ENCODE data around the gene PIWIL1. TPM values are rescaled to one million over a fixed set of nuclear protein-coding genes. Genes with fewer than 3 reads are reported as not detected.

PIWIL1 gene
- total RNA-seq, 1 experiment from 2014 or later = not detected

DNA sequence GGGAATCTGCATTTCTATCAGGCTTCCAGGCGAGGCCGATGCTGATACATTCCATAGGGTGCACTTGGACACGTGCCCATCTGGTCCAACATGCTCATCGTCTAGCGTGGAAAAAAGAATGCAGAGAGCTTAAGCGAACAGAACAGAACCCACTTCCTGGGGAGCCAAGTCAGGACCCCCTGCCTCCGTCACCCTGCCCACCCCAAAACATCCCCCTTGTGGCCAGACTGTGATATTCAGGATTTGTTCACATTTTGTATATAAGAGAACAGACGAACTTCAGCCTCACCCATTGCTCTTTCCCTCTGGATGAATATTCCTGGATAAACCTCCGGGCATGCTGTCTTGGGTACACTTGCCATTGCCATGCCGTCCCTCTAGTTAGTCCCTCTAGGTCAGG lies 4.3 kb upstream of the PIWIL1 start:
- DNase-seq = peak; percentile 39
- H3K27me3 ChIP-seq (ENCODE audit: low read length) = no peaks in the 10 kb centered on the region
- no peaks in the 10 kb centered on the region for H3K9me2 ChIP-seq (replicated peaks; ENCODE audit: insufficient read depth, low read length)
- no peaks in the 10 kb centered on the region for H3K79me2 ChIP-seq (ENCODE audit: low read length)
- no peak overlapping the region for H3K27ac ChIP-seq (ENCODE audit: low read length)
- H3K9ac ChIP-seq (ENCODE audit: low read length) = no peak overlapping the region
- H4K20me1 ChIP-seq (ENCODE audit: insufficient read depth, low read depth, low read length) = no peaks in the 10 kb centered on the region
- no peak overlapping the region for H2AFZ ChIP-seq (ENCODE audit: low read length)
- no peak overlapping the region for H3K4me3 ChIP-seq (ENCODE audit: low read length)
- H3K4me2 ChIP-seq (ENCODE audit: low read depth, low read length, poor library complexity, severe bottlenecking) = no peak overlapping the region
- no peaks in the 10 kb centered on the region for H3K36me3 ChIP-seq (ENCODE audit: insufficient read depth, low read length)
- H3K4me1 ChIP-seq (ENCODE audit: low read length) = no peaks in the 10 kb centered on the region
- no peaks in the 10 kb centered on the region for H3K9me3 ChIP-seq (ENCODE audit: low read length)

DNA sequence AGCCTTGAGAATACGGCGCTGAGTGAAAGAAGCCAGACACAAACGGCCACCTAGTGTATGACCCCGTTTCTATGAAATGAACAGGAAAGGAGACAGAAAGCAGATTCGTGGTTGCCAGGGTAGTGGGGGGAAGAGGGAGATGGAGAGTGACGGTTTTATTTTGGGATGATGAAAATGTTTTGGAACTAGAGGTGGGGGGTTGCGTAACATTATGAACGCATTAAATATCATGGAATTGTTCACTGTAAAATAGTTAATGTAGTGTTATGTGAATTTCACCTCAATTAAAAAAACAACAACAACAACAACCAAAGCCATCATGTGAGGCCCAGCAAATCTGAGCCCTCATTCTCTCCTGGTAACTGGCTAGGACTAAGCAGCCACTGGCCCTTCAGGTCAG lies 3.3 kb upstream of the PIWIL1 start:
- no peaks in the 10 kb centered on the region for H3K9me3 ChIP-seq (ENCODE audit: low read length)
- H3K36me3 ChIP-seq (ENCODE audit: insufficient read depth, low read length) = no peaks in the 10 kb centered on the region
- peak; percentile 14 for DNase-seq
- no peaks in the 10 kb centered on the region for H3K27me3 ChIP-seq (ENCODE audit: low read length)
- no peak overlapping the region for H3K4me2 ChIP-seq (ENCODE audit: low read depth, low read length, poor library complexity, severe bottlenecking)
- H3K27ac ChIP-seq (ENCODE audit: low read length) = no peak overlapping the region
- no peak overlapping the region for H3K9ac ChIP-seq (ENCODE audit: low read length)
- no peak overlapping the region for H3K4me3 ChIP-seq (ENCODE audit: low read length)
- H3K9me2 ChIP-seq (replicated peaks; ENCODE audit: insufficient read depth, low read length) = no peaks in the 10 kb centered on the region
- no peaks in the 10 kb centered on the region for H3K79me2 ChIP-seq (ENCODE audit: low read length)
- no peak overlapping the region for H2AFZ ChIP-seq (ENCODE audit: low read length)
- no peaks in the 10 kb centered on the region for H3K4me1 ChIP-seq (ENCODE audit: low read length)
- H4K20me1 ChIP-seq (ENCODE audit: insufficient read depth, low read depth, low read length) = no peaks in the 10 kb centered on the region

DNA sequence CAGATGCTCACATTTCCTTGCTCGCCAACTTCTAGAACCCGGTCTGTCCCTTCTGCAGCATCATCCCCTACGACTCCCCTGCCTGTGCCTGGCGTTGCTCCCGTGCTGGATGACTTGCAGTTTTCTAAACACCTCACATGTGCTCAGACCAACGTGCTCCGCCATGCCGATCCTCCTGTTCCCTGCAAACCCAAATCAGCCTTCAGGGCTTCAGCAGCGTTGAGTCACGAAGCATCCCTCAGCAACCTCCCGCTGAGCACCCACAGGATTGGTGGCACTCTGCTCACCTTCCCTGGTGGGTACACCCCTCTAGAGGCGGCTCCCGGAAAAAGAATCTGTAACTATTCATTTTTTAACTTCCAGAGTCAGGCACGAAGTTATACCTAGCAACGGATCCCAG lies 2.8 kb upstream of the PIWIL1 start:
- Histone ChIP-seq H3K9ac (ENCODE audit: low read length) (no peak overlapping the region), H3K9me3 (ENCODE audit: low read length) (no peaks in the 10 kb centered on the region), H3K27ac (ENCODE audit: low read length) (no peak overlapping the region), H3K4me3 (ENCODE audit: low read length) (no peak overlapping the region), H3K9me2 (replicated peaks; ENCODE audit: insufficient read depth, low read length) (no peaks in the 10 kb centered on the region), H3K4me2 (ENCODE audit: low read depth, low read length, poor library complexity, severe bottlenecking) (no peak overlapping the region), H3K4me1 (ENCODE audit: low read length) (no peaks in the 10 kb centered on the region), H3K36me3 (ENCODE audit: insufficient read depth, low read length) (no peaks in the 10 kb centered on the region), H3K27me3 (ENCODE audit: low read length) (no peaks in the 10 kb centered on the region), H2AFZ (ENCODE audit: low read length) (no peak overlapping the region), H3K79me2 (ENCODE audit: low read length) (no peaks in the 10 kb centered on the region), H4K20me1 (ENCODE audit: insufficient read depth, low read depth, low read length) (no peaks in the 10 kb centered on the region)
- DNase-seq = peak; percentile 11

DNA sequence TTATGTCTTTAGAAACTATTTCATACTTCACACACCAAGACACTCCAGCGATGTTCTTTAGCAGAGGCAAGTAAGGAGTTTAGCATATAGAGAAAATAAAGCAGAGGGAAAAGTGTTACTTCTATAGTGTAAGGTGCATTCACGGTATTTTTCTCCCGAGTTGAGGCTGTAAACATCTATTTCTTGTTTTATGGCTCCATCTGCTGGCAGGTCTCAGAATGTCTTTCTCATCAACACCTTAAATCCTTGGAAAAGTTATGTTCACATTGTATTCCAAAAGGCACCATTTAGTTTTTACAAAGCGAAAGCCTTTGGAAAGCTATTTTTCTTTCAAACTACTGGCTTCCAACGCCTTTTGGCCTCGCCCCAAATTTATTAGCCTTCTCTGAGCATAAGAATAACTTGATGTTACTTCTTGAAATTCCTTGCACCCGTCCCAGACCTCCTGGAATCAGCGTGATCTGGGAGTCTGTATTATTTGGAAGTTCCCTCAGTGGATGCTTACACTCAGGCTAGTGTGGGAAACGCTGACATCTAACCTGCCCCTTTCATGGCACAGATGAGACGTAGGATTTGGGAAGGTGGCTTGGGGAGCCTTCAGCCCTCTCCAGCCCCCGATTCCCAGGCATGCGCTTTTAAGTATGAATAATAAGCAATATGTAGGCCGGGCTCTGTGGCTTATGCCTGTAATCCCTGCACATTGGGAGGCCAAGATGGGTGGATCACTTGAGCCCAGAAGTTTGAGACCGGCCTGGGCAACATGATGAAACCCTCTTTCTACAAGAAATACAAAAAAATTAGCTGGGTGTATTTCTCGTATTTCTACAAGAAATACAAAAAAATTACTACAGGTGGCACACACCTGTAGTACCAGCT lies 1.9 kb upstream of the PIWIL1 start:
- no peak overlapping the region for H3K4me2 ChIP-seq (ENCODE audit: low read depth, low read length, poor library complexity, severe bottlenecking)
- H3K9ac ChIP-seq (ENCODE audit: low read length) = no peak overlapping the region
- H2AFZ ChIP-seq (ENCODE audit: low read length) = no peak overlapping the region
- H3K4me1 ChIP-seq (ENCODE audit: low read length) = no peaks in the 10 kb centered on the region
- no peaks in the 10 kb centered on the region for H3K9me3 ChIP-seq (ENCODE audit: low read length)
- H3K9me2 ChIP-seq (replicated peaks; ENCODE audit: insufficient read depth, low read length) = no peaks in the 10 kb centered on the region
- peak; percentile 78 for DNase-seq
- H3K27ac ChIP-seq (ENCODE audit: low read length) = no peak overlapping the region
- H3K79me2 ChIP-seq (ENCODE audit: low read length) = no peaks in the 10 kb centered on the region
- no peak overlapping the region for H3K4me3 ChIP-seq (ENCODE audit: low read length)
- no peaks in the 10 kb centered on the region for H3K27me3 ChIP-seq (ENCODE audit: low read length)
- no peaks in the 10 kb centered on the region for H4K20me1 ChIP-seq (ENCODE audit: insufficient read depth, low read depth, low read length)
- no peaks in the 10 kb centered on the region for H3K36me3 ChIP-seq (ENCODE audit: insufficient read depth, low read length)

DNA sequence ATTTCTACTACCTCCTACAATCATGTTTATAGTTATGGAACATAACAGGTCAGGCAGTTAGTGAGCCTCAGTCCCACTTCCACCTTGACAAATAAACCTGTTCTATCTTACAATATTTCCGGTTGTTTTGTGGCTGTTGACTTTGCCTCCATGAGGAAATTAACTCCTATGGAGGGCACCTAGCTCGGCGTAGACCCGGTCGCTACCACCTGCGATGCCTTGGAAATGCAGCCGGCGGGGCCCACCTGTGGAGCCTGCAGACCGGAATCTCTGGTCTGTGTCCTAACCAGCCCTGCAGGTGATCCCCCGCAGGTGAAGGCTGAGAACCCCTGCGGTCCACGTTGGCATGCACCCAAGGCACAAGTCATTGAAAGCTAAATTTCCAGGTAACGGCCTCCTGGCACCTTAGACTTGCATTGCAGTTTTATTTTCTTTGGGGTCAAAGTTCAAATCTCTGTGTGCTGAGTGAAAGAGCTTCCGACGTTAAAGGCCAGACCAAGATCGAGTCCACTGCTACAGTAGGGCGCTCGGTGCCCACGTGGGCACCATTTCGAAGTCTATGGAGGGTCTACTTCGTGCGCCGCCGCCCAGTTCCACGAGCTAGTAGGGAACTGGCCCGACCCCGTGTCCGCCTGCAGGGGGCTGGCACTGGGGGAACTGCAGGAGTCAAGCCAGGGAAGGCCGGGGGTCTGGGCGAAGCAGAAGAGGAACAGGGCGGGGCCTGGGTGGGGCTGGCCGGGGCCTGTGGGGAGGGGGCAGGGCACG lies 782 bp upstream of the PIWIL1 start:
- no peaks in the 10 kb centered on the region for H3K4me1 ChIP-seq (ENCODE audit: low read length)
- no peak overlapping the region for H3K9ac ChIP-seq (ENCODE audit: low read length)
- H3K4me2 ChIP-seq (ENCODE audit: low read depth, low read length, poor library complexity, severe bottlenecking) = no peak overlapping the region
- H4K20me1 ChIP-seq (ENCODE audit: insufficient read depth, low read depth, low read length) = no peaks in the 10 kb centered on the region
- DNase-seq = peak; percentile 37
- H3K4me3 ChIP-seq (ENCODE audit: low read length) = no peak overlapping the region
- H3K36me3 ChIP-seq (ENCODE audit: insufficient read depth, low read length) = no peaks in the 10 kb centered on the region
- H3K79me2 ChIP-seq (ENCODE audit: low read length) = no peaks in the 10 kb centered on the region
- H2AFZ ChIP-seq (ENCODE audit: low read length) = no peak overlapping the region
- no peak overlapping the region for H3K27ac ChIP-seq (ENCODE audit: low read length)
- H3K9me2 ChIP-seq (replicated peaks; ENCODE audit: insufficient read depth, low read length) = no peaks in the 10 kb centered on the region
- no peaks in the 10 kb centered on the region for H3K27me3 ChIP-seq (ENCODE audit: low read length)
- H3K9me3 ChIP-seq (ENCODE audit: low read length) = no peaks in the 10 kb centered on the region

DNA sequence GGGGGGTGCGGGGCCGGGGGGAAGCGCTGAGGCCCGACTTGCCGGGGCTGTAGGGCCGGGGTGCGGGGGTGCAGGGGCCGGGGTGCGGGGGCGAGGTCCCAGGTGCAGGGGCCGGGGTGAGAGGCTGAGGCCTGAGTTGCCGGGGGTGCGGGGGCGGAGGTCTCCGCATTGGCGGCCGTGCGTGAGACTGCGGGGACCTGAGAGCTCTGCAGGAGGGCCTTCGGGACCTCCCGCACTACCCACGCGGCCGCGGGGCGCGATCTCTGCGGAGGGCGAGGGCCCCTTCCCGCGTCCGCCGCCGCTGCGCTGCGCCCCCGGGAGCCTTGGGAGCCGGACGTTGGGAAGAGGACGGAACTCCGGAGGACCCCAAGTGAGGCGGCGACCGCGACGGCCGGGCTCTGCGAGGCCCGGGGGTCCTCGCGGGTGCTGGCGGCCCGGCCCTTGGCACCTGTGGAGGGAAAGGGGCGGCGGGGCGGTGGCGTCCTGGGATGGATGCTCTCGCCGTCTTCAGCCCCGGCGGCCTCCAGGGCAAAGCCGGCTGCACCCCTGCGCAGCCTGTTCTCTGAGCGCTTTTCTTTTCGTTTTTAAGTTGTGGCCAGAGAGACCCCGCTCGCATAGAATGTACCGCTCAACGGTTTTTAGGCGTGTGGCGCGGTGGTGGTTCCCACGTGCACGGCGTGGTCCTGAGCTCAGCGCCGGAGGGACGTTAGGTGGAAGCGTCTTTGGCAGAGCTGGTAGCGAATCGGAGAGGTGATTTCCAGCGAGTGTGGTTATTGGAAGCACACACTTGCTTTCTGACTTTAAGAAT lies 1.3 kb downstream of the PIWIL1 start:
- no peaks in the 10 kb centered on the region for H3K79me2 ChIP-seq (ENCODE audit: low read length)
- no peak overlapping the region for H3K4me3 ChIP-seq (ENCODE audit: low read length)
- no peak overlapping the region for H2AFZ ChIP-seq (ENCODE audit: low read length)
- H3K27me3 ChIP-seq (ENCODE audit: low read length) = no peaks in the 10 kb centered on the region
- no peaks in the 10 kb centered on the region for H3K4me1 ChIP-seq (ENCODE audit: low read length)
- no peaks in the 10 kb centered on the region for H3K9me3 ChIP-seq (ENCODE audit: low read length)
- no peak for DNase-seq
- no peak overlapping the region for H3K27ac ChIP-seq (ENCODE audit: low read length)
- no peaks in the 10 kb centered on the region for H4K20me1 ChIP-seq (ENCODE audit: insufficient read depth, low read depth, low read length)
- no peak overlapping the region for H3K9ac ChIP-seq (ENCODE audit: low read length)
- H3K9me2 ChIP-seq (replicated peaks; ENCODE audit: insufficient read depth, low read length) = no peaks in the 10 kb centered on the region
- H3K36me3 ChIP-seq (ENCODE audit: insufficient read depth, low read length) = no peaks in the 10 kb centered on the region
- H3K4me2 ChIP-seq (ENCODE audit: low read depth, low read length, poor library complexity, severe bottlenecking) = no peak overlapping the region

DNA sequence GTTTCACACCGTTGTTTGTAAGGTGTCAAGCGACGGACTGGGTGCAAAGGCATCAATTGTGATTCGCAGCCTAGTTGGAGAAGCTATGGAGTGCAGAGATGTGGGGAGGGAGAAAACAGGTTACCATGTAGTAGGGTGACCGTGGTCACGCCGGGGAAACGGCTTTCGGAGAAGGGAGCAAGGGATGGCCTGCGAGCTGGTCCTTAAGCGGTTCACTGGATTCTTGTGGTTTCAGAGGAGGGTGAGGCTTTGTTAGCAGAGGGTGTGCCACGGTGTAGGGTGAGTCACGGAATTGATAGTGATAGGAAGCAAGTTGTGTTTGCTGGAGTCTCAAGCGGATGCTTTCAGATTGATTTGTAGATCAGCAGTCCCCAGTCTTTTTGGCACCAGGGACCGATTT lies 2.3 kb downstream of the PIWIL1 start:
- H4K20me1 ChIP-seq (ENCODE audit: insufficient read depth, low read depth, low read length) = no peaks in the 10 kb centered on the region
- H3K9me2 ChIP-seq (replicated peaks; ENCODE audit: insufficient read depth, low read length) = no peaks in the 10 kb centered on the region
- no peaks in the 10 kb centered on the region for H3K4me1 ChIP-seq (ENCODE audit: low read length)
- no peak overlapping the region for H3K27ac ChIP-seq (ENCODE audit: low read length)
- H3K36me3 ChIP-seq (ENCODE audit: insufficient read depth, low read length) = no peaks in the 10 kb centered on the region
- H3K9ac ChIP-seq (ENCODE audit: low read length) = no peak overlapping the region
- no peak overlapping the region for H2AFZ ChIP-seq (ENCODE audit: low read length)
- no peak overlapping the region for H3K4me2 ChIP-seq (ENCODE audit: low read depth, low read length, poor library complexity, severe bottlenecking)
- no peak overlapping the region for H3K4me3 ChIP-seq (ENCODE audit: low read length)
- no peak for DNase-seq
- no peaks in the 10 kb centered on the region for H3K9me3 ChIP-seq (ENCODE audit: low read length)
- no peaks in the 10 kb centered on the region for H3K79me2 ChIP-seq (ENCODE audit: low read length)
- no peaks in the 10 kb centered on the region for H3K27me3 ChIP-seq (ENCODE audit: low read length)

DNA sequence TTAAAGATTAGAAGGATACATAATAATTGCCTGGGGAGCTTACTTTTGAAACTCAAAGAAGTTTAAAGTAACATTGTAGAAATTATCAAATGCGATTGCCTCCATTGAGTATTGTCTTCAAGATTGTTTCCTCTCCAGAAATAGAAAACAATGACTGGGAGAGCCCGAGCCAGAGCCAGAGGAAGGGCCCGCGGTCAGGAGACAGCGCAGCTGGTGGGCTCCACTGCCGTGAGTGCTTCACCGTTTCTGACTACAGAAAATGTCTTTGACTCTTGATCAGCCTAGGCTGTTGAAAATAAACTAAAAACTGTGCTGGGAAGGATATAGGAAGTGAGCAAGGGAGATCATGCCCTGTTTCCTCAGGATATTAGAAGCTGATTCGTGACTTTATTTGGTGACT lies 4.8 kb downstream of the PIWIL1 start:
- Histone ChIP-seq H3K4me3 (ENCODE audit: low read length) (no peak overlapping the region), H3K4me1 (ENCODE audit: low read length) (no peaks in the 10 kb centered on the region), H3K36me3 (ENCODE audit: insufficient read depth, low read length) (no peaks in the 10 kb centered on the region), H3K9ac (ENCODE audit: low read length) (no peak overlapping the region), H3K79me2 (ENCODE audit: low read length) (no peaks in the 10 kb centered on the region), H4K20me1 (ENCODE audit: insufficient read depth, low read depth, low read length) (no peaks in the 10 kb centered on the region), H3K9me3 (ENCODE audit: low read length) (no peaks in the 10 kb centered on the region), H3K4me2 (ENCODE audit: low read depth, low read length, poor library complexity, severe bottlenecking) (no peak overlapping the region), H2AFZ (ENCODE audit: low read length) (no peak overlapping the region), H3K27me3 (ENCODE audit: low read length) (no peaks in the 10 kb centered on the region), H3K9me2 (replicated peaks; ENCODE audit: insufficient read depth, low read length) (no peaks in the 10 kb centered on the region), H3K27ac (ENCODE audit: low read length) (no peak overlapping the region)
- DNase-seq = no peak
